ENCODE measurements around the gene SLC37A4. TPM values are rescaled to one million over a fixed set of nuclear protein-coding genes. Genes with fewer than 3 reads are reported as not detected.
A peak's percentile ranks its signal among the peaks of the same experiment; 100 is the strongest.
"Not testable (repeated sequence)": the region's sequence is repeated elsewhere in the genome, so short reads cannot be mapped to it uniquely, and the experiment has no call there.

The SLC37A4 gene
- total RNA-seq, 2 donors from 2014 or later = 43.0 to 59.9 TPM

DNA sequence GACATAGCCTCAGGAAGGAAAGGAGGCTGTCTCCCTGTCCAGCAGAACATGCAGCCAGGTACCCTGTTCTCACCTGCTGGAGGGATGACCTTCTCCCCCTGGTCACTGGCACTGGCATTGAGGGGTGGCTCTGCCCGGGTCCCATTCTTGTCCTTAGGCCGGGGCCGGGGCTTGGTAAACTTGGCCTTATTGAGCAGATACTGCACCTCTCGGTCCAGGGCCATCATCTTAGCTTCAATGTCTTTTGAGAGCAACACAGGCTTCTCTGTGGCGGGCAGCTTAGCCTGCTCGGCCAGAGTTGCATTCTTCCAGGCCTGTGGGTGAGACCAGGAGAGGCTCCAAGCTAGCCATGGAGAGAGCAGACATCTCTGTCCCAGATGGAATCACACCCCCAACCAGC, 15.8 kb upstream of the SLC37A4 start:
- no peak for ATAC-seq
- no peak for DNase-seq
- intact Hi-C loops (cut with DNase I, micrococcal nuclease) = no loop called here

DNA sequence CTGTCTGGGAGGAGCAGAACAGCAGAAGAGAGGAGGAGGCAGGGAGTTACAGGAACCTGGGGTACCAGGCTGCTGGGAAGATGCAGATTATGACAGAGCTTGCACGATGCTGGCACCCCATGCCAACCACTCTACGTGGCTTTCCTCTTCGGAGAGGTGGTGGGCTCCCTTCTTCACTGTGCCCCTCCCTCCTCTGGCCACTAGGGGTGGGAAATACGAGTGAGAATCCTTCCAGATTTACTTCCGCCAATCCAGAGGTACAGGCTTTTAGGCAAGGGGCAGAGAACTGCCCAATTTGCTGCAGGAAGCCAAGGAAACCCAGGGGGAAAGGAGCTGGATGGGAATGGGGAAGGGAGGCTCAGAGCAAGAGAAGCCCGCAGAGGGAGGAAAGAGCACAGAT, 14.0 kb upstream of the SLC37A4 start:
- ATAC-seq (no peak), DNase-seq (no peak)
- intact Hi-C loops (cut with DNase I, micrococcal nuclease) = no loop called here

DNA sequence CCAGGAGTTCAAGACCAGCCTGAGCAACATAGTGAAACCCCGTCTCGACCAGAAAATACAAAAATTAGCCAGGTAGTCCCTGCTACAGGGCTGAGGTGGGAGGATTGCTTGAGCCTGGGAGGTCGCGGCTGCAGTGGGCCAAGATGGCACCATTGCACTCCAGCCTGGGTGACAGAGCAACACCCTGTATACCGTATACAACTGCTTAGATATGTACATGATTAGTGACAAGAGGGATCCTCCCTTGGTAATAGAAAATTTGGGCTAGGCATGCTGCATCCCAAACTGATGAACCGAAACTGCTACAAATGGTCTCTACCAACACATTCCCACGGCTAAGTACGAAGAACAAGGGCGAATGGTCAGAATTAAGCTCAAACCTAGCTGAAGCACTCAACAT, 12.2 kb upstream of the SLC37A4 start:
- ATAC-seq (no peak), DNase-seq (no peak)
- intact Hi-C loops (cut with DNase I, micrococcal nuclease) = no loop called here

DNA sequence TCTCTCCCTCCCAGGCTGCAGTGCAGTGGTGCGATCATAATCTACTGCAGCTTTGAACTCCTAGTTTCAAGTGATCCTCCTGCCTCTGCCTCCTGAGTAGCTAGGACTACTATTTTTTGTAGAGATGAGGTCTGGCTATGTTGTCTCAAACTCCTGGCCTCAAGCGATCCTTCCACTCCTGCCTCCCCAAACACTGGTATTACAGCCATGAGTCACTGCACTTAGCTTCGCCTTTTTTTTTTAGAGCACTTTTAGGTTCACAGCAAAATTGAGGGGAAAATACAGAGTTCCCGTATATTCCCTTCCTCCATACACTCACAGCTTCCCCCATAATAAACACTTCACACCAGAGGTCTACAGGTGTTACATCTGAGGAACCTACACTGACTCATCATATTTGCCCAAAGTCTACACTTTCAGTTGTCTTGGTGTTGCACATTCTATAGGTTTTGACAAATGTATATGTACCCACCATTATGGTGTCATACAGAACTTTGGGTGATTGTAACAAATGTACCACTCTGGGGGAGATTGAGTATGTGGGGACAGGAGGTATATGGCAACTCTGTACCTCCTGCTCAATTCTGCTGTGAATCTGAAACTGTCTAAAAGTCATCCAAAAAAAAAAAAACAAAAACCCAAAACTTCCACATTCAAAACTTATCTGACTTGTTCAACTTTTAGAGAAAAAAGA, 11.3 kb upstream of the SLC37A4 start:
- no peak for ATAC-seq
- DNase-seq = no peak
- intact Hi-C loops (cut with DNase I, micrococcal nuclease) = no loop called here

DNA sequence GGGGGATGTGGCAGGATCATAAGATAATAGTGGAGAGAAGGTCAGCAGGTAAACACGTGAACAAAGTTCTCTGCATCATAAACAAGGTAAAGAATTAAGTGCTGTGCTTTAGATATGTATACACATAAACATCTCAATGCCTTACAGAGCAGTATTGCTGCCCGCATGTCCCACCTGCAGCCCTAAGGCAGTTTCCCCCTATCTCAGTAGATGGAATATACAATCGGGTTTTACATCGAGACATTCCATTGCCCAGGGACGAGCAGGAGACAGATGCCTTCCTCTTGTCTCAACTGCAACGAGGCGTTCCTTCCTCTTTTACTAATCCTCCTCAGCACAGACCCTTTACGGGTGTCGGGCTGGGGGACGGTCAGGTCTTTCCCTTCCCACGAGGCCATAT, 8.8 kb upstream of the SLC37A4 start:
- intact Hi-C loops (cut with DNase I, micrococcal nuclease); DNase-seq; ATAC-seq: not testable (repeated sequence)

DNA sequence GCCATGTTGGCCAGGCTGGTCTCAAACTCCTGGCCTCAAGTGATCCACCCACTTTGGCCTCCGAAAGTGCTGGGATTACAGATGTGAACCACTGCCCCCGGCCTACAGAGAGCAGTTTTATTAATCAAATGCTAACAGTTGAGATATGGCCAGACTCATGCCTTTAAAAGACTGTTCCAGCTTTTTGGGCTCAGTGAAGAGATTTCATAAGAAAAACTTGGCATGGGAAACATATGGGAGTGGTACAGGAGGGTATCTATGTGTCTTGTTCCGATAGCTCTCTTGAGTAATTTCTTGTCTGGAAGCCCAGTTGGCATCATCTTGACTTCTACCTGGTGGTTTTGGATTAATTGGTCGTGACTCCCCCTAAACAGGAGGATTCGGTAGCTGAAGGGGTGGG, 8.2 kb upstream of the SLC37A4 start:
- DNase-seq (no peak), ATAC-seq (no peak)
- intact Hi-C loops (cut with DNase I, micrococcal nuclease) = no loop called here

DNA sequence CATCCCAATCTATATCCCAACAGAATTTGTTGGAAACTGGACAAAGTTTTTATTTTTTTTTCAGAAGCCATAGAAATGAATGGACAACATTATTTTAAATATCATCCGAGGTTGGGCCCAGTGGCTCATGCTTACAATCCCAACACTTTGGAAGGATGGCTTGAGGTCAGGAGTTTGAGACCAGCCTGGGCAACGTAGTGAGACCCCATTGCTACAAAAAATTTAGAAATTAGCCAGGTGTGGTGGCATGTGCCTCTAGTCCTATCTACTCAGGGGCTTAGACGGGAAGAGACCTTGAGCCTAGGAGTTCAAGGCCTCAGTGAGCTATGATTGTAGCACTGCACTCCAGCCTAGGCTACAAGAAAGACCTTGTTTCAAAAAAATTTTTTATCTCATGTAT, 4.1 kb upstream of the SLC37A4 start:
- intact Hi-C loops (cut with DNase I, micrococcal nuclease) = no loop called here
- no peak for ATAC-seq
- DNase-seq = no peak

DNA sequence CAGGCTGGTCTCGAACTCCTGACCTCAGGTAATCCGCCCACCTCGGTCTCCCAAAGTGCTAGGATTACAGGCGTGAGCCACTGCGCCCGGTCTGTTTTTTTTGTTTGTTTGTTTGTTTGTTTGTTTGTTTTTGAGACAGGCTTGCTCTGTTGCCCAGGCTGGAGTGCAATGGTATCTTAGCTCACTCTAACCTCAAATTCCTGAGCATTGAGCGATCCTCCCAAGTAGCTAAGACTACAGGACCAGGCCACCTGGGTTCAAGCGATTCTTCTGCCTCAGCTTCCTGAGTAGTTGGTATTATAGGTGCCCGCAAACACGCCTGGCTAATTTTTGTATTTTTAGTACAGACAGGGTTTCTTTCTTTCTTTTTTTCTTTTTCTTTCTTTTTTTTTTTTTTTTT, 2.7 kb upstream of the SLC37A4 start:
- ATAC-seq; intact Hi-C loops (cut with DNase I, micrococcal nuclease); DNase-seq: not testable (repeated sequence)

DNA sequence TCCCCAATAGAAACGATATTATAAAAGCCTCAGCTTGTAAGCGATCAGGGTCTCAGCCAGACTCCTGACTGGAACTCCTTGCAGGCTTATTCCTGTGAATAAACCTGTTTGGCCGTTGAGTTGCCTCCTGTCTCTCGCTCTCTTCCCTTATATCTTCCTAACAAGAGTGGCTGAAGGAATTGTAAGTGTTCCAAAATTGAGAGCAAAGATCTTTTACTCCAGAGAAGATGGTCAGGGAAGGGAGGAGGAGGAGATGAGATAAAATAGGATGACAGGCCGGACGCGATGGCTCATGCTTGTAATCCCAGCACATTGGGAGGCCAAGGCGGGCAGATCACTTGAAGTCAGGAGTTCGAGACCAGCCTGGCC, 1.2 kb upstream of the SLC37A4 start:
- intact Hi-C loops (cut with DNase I, micrococcal nuclease) = no loop called here
- ATAC-seq (no peak), DNase-seq (no peak)

DNA sequence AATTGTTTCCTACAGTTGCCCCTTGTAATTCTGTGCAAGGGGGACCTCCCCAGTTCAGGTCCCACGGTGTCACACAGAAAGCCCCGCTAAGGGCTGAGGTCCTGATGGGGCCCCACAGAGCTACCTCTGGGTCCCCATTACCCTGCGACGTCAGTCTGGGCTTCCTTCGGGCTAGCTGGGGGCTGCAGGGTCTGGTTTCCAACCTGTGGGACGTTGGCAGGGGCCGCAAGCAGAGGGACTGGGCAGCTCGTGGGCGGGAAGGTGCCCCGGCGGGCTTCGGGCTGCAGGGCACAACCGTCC, 698 bp downstream of the SLC37A4 start:
- intact Hi-C loops (cut with DNase I, micrococcal nuclease) = no loop called here
- ATAC-seq = no peak
- no peak for DNase-seq

DNA sequence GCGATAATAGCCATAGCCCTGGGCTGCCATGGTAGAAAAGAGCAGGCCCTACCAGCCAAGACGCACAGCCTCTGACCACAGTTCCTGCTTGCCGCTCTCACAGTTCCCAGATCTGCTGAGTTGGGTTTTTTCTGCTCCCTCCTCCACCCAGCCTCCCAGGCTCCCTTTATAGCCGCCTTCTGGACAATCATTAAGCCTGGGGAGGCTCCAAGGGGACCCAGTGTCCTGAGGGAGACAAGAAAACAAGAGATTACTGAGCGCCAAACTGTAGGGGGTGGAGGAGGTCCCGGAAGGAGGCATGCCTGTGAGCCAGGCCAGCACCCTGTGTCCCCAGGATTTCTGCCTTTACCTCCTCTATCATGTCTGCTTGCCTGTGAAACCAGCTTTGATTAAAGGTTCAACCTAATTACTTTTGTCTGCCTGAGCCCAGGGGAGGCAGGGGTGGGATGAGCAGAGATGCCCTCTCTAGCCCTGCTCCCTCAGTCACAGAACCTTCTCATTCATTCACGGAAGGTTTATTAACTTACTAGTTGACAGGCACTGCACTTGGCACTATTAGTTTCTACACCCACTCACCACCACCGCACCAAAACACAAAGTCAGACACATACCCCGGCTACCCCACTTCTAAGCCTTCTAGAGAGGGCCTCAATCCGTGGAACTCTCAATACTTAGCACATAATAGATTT, 1.2 kb downstream of the SLC37A4 start:
- intact Hi-C loops (cut with DNase I, micrococcal nuclease) = no loop called here
- DNase-seq (peak; percentile 75 to 84), ATAC-seq (peak; percentile 67)

DNA sequence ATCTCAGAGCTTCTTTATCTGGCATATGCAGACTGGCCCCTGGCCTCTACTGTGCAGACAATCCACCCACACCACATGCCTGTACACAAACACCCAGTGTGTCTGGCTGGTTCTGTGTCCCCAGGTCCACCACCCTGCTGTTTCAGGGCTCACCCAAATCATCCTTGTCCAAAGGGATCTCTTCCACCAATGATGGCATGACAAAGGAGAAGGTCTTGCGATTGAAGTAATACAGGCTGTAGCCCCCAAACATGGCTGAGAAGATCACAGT, 1.7 kb downstream of the SLC37A4 start:
- ATAC-seq (no peak), DNase-seq (no peak)
- intact Hi-C loops (cut with DNase I, micrococcal nuclease) = no loop called here

DNA sequence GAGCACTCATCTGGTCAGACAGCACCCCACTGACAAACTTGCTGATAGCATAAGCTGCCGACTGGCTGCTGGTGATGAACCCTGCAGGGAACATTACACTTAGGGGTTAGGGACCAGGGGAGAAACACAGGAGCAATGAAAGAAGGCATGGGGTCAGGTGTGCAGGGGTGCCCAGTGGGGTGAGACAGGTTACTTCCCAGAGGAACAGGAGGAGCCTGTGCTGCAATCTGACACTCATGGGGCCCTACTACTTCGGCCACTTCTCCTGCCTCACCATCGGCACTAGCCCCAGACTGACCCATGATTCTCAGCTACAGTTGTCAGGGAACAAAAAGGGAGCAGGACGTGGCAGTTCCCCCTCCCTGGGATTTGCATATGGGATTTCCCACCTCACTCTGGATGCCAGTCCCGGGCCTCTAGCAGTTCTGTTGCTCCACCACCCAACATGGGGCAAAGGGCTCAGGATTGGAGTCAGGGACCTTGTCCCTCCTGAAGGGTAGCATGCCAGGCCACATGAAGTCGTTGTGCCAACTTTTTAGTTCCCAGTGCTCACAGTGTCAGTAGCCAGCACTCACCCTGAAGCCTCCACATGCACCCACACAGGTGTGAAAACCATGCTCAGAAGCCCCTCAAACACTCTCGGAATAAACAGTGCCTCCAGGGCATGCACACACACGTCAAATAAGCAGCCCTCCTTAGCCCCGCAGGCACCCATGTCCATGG, 2.2 kb downstream of the SLC37A4 start:
- DNase-seq (peak in 1 of 2 donors; percentile 25), ATAC-seq (peak; percentile 2)
- intact Hi-C loops (cut with DNase I, micrococcal nuclease) = no loop called here

DNA sequence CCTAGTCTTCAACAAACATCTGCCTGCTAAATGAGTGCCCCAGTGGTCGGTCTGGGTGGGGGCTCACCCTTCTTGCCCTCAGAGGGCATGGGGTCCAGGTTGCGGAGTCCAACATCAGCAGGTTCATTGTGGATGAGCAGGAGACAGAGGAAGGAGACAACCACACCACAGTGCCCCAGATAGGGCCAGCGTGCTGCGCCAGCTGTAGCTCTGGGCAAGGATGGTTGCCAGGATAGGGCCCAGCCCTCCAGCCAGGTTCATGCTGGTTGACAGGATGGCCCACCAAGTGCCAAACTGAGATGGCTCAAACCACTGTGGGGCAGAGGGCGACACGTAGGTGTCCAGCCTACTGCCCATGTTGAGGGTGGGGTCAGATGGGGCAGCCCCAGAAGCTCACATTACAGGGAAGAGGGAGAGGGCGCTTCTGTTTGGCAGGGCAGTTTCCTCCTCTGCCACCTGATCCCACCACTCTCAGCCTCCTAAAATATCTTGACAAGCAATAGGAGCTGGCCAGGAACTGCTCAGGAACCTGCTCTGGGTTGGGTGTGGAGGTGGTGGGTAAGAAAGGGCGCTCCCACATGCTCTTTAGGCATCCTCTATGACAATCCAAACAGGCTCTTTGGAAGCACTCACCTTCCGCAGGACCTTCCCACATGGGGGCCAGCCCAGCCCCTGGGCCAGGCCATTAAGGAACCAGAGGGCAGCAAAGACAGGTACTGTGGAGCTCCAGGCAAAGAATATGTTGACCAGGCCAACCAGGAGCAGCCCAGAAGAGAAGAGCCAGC, 2.9 kb downstream of the SLC37A4 start:
- ATAC-seq (no peak), DNase-seq (no peak)
- intact Hi-C loops (cut with DNase I, micrococcal nuclease) = no loop called here

DNA sequence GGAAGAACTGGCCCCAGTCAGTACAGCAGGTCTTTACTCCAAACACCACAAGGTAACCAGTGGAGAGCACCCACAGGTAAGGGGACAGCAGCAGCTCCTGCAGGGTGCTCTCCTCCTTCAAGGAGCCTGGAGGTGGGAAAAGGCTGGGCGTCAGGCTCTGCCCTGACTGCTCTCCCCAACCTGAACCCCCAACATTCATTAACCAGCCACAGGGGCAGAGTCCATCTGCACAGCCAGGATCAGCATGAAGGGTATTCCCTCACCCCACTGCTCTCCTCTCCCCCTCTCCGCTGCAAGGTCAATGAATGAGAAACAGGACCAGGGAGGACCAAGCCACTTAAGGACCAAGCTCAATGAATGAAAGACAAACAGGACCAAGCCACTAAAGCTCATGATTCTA, 3.7 kb downstream of the SLC37A4 start:
- no peak for ATAC-seq
- intact Hi-C loops (cut with DNase I, micrococcal nuclease) = no loop called here
- no peak for DNase-seq

DNA sequence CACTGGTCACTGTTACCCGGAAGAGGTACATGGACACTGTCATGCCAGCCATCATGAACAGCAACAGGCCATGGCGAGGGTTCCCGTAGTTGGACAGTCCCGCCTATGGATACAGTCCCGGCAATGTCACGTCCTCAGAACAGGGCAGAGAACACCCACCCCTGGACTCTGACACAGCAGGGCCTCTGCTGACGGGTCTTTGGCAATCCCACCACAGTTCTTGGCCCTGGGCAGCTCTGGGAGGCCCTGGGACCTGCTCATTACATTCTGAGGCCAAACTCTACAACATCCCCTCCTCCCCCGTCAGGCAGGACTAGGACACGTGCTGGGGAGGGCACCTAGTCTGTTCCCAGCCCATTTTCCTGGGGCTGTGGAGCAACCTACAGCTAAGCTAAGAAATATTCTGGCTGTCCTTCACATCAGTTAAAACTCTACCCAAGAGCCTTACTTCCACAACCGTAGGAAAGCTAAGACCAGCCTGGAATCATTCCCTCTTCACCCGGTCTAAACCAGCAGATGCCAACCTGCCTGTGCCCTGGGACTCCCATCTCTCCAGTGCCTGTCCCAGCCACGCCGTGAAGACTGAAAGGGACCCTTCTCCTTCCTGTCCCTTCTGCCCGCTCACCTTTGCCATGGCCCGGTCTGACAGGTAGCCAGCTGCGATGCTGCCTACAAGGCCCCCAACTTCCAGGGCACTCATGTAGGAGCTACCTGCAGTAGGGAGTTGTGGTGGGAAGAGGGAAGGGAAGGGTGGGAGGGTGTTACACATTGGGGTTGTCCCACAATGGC, 4.5 kb downstream of the SLC37A4 start:
- no peak for DNase-seq
- intact Hi-C loops (cut with DNase I, micrococcal nuclease) = no loop called here
- ATAC-seq = no peak

DNA sequence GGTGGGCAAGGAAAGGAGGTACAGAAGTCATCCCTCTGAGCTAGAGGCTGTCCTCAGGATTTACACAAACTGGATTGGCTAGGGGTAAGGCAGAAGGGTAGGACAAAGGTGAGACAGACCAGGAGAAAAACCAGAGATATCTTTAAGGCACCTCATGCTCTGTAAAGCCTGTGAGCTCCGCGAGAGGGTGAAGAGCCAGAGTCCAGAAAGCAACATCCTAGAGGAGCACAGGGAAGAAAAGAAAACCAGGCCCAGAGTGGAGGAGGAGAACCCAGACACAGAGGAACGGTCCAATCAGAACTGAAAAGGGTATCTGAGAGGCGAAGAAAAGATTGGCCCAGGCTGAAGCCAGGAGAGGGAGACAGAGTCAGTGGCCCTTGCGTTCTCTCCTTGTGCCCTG, 5.1 kb downstream of the SLC37A4 start:
- intact Hi-C loops (cut with DNase I, micrococcal nuclease) = no loop called here
- DNase-seq (no peak), ATAC-seq (no peak)

DNA sequence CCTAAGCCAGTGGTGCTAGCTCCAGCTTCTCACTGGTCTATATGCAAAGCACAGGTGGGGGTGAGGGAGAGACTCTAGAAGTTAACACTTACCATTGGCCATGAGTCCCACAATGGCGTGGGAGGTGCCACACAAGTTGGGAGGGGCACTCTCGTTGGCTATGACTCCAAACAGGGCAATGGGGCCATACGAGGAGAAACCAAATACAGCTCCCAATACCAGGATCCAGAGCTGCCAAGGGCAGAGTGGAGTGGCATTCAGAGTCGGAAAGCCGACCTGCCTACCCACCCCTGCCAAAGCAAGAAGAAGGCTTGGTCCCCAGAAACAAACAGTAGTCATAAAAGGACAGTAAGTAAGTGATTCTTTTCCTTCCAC, 5.6 kb downstream of the SLC37A4 start:
- DNase-seq = no peak
- intact Hi-C loops (cut with DNase I, micrococcal nuclease) = no loop called here
- no peak for ATAC-seq

DNA sequence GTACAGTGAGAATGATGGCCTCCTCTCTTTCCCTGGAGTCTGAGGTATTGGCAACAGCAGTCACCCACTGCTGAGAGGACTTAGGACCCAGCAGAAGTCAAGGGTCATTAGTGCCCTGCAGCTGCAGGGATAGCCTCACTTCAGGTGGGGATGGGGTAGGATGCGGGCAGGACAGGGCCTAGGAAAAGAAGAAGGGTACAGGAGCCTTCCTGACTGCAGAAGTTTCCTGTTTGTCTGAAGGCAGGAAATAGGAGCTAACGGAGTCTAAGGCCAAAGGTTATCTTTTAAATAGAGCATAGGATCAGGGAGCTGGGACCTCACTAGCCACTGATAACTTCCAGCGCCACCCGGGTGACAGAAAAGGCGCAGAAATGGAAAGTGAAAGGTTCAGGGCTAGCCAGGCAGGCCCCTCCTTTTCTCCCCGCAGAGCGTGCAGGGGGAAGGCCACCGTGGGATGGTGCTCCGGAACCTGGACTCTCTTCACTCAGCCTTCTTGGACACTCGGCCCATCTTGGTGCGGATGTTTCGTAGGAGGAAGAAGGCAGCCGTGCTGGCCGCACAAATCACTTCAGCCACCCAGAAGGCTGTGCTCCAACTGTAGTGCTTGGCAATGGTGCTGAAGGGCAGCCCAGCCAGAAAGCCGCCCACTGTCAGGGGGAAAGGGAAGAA, 6.1 kb downstream of the SLC37A4 start:
- intact Hi-C loops (cut with DNase I, micrococcal nuclease) = no loop called here
- DNase-seq = no peak
- ATAC-seq = no peak

Measured in left colon (tissue), 2 donors.